HEK293T (cell line): ENCODE data around the gene GABPB2.

Source experiments
- CTCF ChIA-PET: fragments of 350-600 bp; formaldehyde crosslinking; extraction: SDS; loops from one replicate; lab custom pipeline; 2021; ENCODE audit warnings: antibody characterized with exemption, inconsistent platforms; lab: Yijun Ruan, JAX
- POLR2A ChIA-PET: fragments of 350-600 bp; formaldehyde crosslinking; extraction: SDS; loops from one replicate; lab custom pipeline; 2020; ENCODE audit warnings: antibody characterized with exemption, inconsistent platforms; lab: Yijun Ruan, JAX
- DNase-seq: peaks from one replicate; pipeline ENCODE4 v3.0.0; 2012; ENCODE audit warnings: mixed read lengths; ENCODE audit errors: extremely low spot score
- ARNT ChIP-seq: fragments of 450-650 bp; IDR thresholded peaks from 2 replicates; pipeline ENCODE4 v1.6.1; 2017; ENCODE audit warnings: mild to moderate bottlenecking
- BHLHE40 ChIP-seq: fragments of 450-650 bp; IDR thresholded peaks from 2 replicates; pipeline ENCODE4 v1.6.1; 2016; ENCODE audit warnings: mild to moderate bottlenecking, moderate library complexity, borderline replicate concordance
- CTBP1 ChIP-seq: fragments of 450-650 bp; IDR thresholded peaks from 2 replicates; pipeline ENCODE4 v1.6.1; 2016; ENCODE audit warnings: borderline replicate concordance
- ELF4 ChIP-seq: fragments of 450-650 bp; IDR thresholded peaks from 2 replicates; pipeline ENCODE4 v1.6.1; 2017; ENCODE audit warnings: antibody characterized with exemption
- FOXA1 ChIP-seq: fragments of 450-650 bp; IDR thresholded peaks from 2 replicates; pipeline ENCODE4 v1.6.1; 2016; ENCODE audit warnings: mild to moderate bottlenecking
- FOXK2 ChIP-seq: fragments of 450-650 bp; IDR thresholded peaks from 2 replicates; pipeline ENCODE4 v1.6.1; 2016; ENCODE audit warnings: mild to moderate bottlenecking
- FOXM1 ChIP-seq: fragments of 450-650 bp; IDR thresholded peaks from 2 replicates; pipeline ENCODE4 v1.6.1; 2017; ENCODE audit warnings: mild to moderate bottlenecking, borderline replicate concordance
- HDGF ChIP-seq: fragments of 450-650 bp; IDR thresholded peaks from 2 replicates; pipeline ENCODE4 v1.6.1; 2017; ENCODE audit warnings: antibody characterized with exemption, borderline replicate concordance
- L3MBTL2 ChIP-seq: fragments of 450-650 bp; conservative IDR thresholded peaks from 2 replicates; pipeline ENCODE4 v1.6.1; 2016; ENCODE audit warnings: mild to moderate bottlenecking
- LEF1 ChIP-seq: fragments of 450-650 bp; IDR thresholded peaks from 2 replicates; pipeline ENCODE4 v1.6.1; 2017; ENCODE audit warnings: mild to moderate bottlenecking, borderline replicate concordance
- NFRKB ChIP-seq: fragments of 450-650 bp; IDR thresholded peaks from 2 replicates; pipeline ENCODE4 v1.6.1; 2016; ENCODE audit warnings: mild to moderate bottlenecking, moderate library complexity
- PKNOX1 ChIP-seq: fragments of 450-650 bp; IDR thresholded peaks from 2 replicates; pipeline ENCODE4 v1.6.1; 2016
- SP1 ChIP-seq: fragments of 450-650 bp; IDR thresholded peaks from 2 replicates; pipeline ENCODE4 v1.6.1; 2017
- SUZ12 ChIP-seq: fragments of 450-650 bp; IDR thresholded peaks from 2 replicates; pipeline ENCODE4 v1.6.1; 2016; ENCODE audit warnings: mild to moderate bottlenecking
- TARDBP ChIP-seq: fragments of 450-650 bp; IDR thresholded peaks from 2 replicates; pipeline ENCODE4 v1.6.1; 2016
- ZNF384 ChIP-seq: fragments of 450-650 bp; IDR thresholded peaks from 2 replicates; pipeline ENCODE4 v1.6.1; 2016

Gene GABPB2

GRCh38 chr1:151050051-151050688 is 20.4 kb upstream of the GABPB2 start:
- ChIA-PET CTCF (interaction anchor here (0.6 kb wide), 1 partner anchor 56 kb away, joined by 5 read pairs; no protein-coding TSS in a partner anchor), POLR2A (interaction anchor here (1.3 to 6.4 kb wide), 3 partner anchors 10 to 23 kb away, joined by 3 to 53 read pairs (median 7); partner anchors contain the start of genes CDC42SE1, GABPB2 and MLLT11)
- TF ChIP-seq NFRKB (no peak), CTBP1 (no peak), BHLHE40 (no peak), PKNOX1 (no peak), ELF4 (no peak), SUZ12 (no peak), TARDBP (no peak), FOXA1 (no peak)
- no peak for DNase-seq

- TF ChIP-seq BHLHE40 = no peak
- no peak for TF ChIP-seq SUZ12
- 0 out of 2 replicates have a peak, but pooled peaks have one; percentile 25 for TF ChIP-seq ZNF384
- POLR2A ChIA-PET = interaction anchor here (6.4 kb wide), 1 partner anchor 9 kb away, joined by 53 read pairs; the partner anchor contains the start of genes CDC42SE1 and MLLT11
- CTCF ChIA-PET = interaction anchor here (0.5 to 0.6 kb wide), 2 partner anchors 18 to 27 kb away, joined by 3 read pairs; no protein-coding TSS in a partner anchor
- DNase-seq = no peak
Observed at GRCh38 chr1:151051356-151052009, 19.1 kb upstream of the GABPB2 start.

GRCh38 chr1:151054971-151055547 is 15.5 kb upstream of the GABPB2 start:
- ChIA-PET POLR2A (no interaction called here), CTCF (interaction anchor here (0.6 kb wide), 1 partner anchor 201 kb away, joined by 6 read pairs; no protein-coding TSS in a partner anchor)
- TF ChIP-seq ARNT (no peak), PKNOX1 (no peak), ELF4 (no peak), L3MBTL2 (no peak), LEF1 (no peak), SUZ12 (no peak), NFRKB (no peak), FOXK2 (no peak), FOXA1 (no peak), ZNF384 (no peak), FOXM1 (no peak), CTBP1 (no peak), HDGF (no peak), SP1 (no peak), BHLHE40 (no peak), TARDBP (no peak)
- DNase-seq = no peak

GRCh38 chr1:151055581-151055980 is 15.0 kb upstream of the GABPB2 start:
- ChIA-PET CTCF (interaction anchor here (0.6 kb wide), 1 partner anchor 201 kb away, joined by 6 read pairs; no protein-coding TSS in a partner anchor), POLR2A (no interaction called here)
- no peak for TF ChIP-seq CTBP1
- DNase-seq = no peak

GRCh38 chr1:151056149-151056548 is 14.4 kb upstream of the GABPB2 start:
- CTCF ChIA-PET = no interaction called here
- TF ChIP-seq L3MBTL2 = no peak
- TF ChIP-seq FOXK2 = no peak
- no peak for TF ChIP-seq ZNF384
- TF ChIP-seq TARDBP = no peak
- TF ChIP-seq LEF1 = no peak
- no peak for DNase-seq
- POLR2A ChIA-PET = no interaction called here

GRCh38 chr1:151058692-151059091 is 11.9 kb upstream of the GABPB2 start:
- CTCF ChIA-PET = interaction anchor here (0.9 to 1.1 kb wide), 3 partner anchors 9 to 134 kb away, joined by 3 to 11 read pairs (median 3); no protein-coding TSS in a partner anchor
- no peak for DNase-seq
- TF ChIP-seq ARNT (no peak), PKNOX1 (peak; percentile 42)
- POLR2A ChIA-PET = interaction anchor here (0.9 to 6.6 kb wide), 7 partner anchors 9 to 96 kb away, joined by 3 to 69 read pairs (median 5); partner anchors contain the start of genes C1orf56 and GABPB2
